Islet precursor cell (in vitro differentiated cells): ENCODE data around the gene TKTL1.
"Not testable (repeated sequence)": the region's sequence is repeated elsewhere in the genome, so short reads cannot be mapped to it uniquely, and the experiment has no call there.

ENCODE experiments used
- DNase-seq: peaks from one replicate; pipeline ENCODE4 v3.0.0-alpha.2; 2018

Gene TKTL1

DNA sequence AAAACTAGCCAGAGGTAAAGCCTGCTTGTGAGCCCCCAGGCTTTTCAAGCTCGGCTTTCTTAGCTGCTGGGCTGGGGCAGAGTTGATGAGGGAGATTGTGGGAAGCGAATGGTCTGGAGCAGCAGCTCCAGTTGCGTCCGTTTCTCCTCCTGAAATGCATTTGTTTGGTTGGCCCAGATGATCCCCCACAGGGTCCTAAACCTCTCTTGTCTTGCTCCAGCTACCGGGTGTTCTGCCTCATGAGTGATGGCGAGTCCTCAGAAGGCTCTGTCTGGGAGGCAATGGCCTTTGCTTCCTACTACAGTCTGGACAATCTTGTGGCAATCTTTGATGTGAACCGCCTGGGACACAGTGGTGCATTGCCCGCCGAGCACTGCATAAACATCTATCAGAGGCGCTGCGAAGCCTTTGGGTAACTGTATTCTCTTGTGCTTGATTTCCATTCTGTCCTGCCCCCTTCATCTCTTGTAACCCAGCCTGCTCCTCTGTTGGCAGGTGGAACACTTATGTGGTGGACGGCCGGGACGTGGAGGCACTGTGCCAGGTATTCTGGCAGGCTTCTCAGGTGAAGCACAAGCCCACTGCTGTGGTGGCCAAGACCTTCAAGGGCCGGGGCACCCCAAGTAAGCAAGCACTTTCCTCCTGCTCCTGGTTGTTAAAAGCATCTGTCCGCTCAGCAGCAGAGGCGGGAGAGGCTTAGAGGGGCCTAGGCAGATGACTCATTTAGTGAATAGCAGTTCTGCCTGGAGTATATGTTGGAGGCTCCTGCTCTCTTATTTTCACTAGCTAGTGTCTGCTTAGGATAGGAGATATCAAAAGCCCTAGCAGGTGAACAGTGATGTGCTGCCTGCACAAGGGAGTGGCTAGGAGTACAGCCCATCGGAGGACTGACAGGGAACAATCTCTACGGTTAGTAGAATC is 15.3 kb downstream of the TKTL1 start:
- DNase-seq = no peak

DNA sequence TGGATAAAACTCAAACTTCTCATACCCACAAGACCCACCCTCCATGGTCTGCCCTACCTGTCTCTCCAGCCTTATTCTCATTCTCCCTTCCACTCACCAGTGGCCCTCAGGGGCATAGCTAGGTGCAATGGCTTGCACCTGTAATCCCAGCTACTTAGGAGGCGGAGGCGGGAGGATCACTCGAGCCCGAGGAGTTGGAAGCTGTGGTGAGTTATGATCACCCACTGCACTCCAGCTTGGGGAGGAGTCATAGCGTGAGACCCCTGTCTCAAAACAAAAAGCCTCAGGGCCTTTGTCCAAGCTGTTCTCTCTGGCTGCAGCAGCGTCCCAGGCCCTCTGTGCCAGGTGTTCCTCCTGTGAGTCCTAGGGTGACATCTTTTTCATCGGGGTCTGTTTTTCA is 16.5 kb downstream of the TKTL1 start:
- DNase-seq = no peak

DNA sequence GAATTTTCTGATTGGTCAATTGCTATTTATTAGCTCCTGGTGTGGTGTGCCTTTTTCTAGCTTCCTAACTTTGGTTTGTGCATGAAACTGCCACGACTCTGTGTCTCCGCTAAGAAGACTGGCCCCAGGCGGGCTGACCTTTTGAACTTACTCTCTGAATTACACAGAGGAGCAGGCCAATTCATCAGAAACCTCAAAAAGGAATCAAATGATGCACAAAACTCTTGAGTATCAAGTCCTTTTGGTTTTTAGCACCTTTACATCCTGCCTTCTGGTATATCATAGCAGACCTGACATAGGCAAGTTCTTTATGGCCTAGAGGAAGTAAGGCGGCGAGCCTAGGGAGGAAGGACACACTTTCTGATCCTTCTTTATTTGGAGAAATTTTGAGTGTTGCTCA is 17.6 kb downstream of the TKTL1 start:
- DNase-seq = no peak

GRCh38 chrX:154315416-154315815 is 19.8 kb downstream of the TKTL1 start:
- no peak for DNase-seq

DNA sequence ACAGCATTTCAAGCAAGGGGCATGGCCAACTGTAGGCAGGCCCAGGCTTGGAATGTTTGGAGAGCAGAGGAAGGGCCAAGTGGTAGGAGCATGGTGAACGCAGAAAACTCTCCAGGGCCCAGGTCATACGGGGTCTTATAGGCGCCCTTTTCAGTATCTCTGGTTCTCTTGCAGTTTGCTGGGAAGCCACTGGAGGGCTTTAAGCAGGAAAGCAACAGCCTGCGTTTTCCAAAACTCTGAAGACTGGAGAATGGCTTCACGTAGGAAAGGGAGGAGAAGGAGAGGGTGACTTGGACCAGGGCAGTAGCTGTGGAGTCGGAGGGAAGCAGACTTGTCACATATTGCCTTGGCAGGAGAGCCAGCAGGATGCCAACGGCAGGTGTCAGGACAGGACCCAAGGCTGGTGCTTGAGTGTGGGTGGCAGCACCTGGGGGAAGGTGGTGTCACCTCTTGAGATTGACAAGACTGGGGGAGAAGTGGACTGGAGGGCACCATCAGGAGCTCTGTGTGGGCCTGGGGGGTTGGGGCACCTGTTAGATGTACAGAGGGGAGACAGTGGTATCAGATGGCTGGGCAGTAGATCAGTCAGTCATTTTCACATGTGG is 21.9 kb downstream of the TKTL1 start:
- no peak for DNase-seq

DNA sequence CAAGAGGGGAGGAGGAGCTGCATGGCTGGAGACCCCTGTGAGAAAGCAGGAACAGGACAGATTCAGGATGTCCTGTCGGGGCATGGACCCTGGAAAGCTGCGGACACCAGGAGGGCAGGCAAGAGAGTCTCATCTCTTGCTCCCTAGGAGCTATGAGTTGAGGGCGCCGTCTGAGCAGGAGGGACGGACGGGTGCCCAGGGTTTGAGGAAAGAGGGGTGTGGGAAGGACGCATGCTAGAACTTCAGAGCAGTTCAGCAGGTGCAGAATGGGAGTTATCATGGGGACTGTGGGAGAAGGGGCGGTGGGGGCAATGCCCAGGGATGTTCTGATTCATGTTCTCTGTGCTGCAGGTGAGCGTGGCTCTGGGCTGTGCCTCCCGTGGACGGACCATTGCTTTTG is 24.8 kb downstream of the TKTL1 start:
- DNase-seq = no peak

GRCh38 chrX:154321152-154321551 is 25.6 kb downstream of the TKTL1 start:
- DNase-seq = no peak

DNA sequence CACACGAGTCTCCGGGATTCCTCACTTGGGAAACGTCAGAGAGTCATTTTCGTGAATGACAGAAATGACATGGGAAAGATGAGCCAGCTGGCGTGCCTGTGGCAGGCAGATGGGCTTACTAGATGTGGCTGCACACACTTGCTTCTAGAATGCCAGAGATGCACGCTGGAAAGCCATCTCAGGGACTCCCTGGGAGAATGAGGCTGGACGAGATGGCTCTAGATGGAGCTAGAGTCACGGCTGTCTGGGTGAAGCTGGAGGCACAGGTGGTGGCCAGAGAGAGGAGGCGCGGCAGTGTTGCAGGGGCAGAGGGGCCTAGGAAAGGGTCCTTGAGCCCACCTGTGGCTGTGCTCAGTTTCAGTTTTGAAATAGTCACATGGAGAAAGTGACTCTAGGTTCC is 26.0 kb downstream of the TKTL1 start:
- DNase-seq = no peak

DNA sequence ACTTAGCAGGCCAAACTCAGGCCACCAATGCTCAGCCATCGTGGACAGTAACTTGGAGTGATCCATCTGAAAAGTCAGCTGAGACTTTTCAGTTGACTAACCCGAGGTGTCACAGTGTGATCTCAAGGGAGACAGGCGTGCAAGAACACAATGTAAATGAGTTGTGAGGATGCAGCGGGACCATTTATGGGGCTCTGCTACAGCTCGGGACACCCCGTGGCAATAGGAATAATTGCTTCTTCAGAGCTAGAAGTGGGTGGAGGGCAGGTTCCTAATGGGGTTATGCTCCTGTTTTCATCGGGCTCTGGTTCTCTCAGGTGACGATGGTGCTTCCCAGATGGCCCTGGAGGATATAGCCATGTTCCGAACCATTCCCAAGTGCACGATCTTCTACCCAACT is 27.3 kb downstream of the TKTL1 start:
- no peak for DNase-seq

DNA sequence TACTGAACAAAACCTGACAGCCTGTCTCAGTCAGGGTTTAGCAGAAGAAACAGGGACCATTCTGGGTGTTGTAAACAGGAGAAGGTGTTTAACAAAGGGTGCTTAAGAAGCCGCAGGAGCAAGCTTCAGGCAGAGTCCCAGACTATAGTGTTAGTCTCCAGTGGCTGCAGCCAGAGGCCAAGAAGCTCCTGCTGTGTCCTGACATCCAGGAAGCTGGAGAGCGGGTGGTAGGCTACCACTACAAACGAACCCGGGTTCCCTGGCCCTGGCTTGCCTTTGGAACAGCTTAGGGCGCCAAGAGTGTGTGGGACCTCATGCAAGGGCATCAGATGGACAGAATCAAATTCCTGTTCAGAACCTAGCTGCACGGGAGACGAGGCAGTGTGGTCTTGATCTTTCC is 27.9 kb downstream of the TKTL1 start:
- no peak for DNase-seq

DNA sequence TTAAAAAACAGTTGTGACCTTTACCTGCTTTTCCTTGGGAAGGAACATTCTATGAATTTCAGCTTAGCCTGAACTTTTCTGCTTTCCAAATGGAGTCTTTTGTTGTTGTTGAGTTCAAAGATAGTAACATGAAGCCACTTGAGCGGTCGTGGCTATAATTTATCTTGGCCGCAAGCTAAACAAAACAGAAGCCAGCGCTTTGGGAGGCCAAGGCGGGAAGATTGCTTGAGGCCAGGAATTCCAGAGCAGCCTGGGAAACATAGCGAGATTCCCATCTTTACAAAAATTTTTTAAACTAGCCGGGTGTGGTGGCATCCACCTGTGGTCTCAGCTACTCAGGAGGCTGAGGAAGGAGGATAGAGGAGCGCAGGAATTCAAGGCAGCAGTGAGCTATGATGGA is 29.9 kb downstream of the TKTL1 start:
- no peak for DNase-seq

DNA sequence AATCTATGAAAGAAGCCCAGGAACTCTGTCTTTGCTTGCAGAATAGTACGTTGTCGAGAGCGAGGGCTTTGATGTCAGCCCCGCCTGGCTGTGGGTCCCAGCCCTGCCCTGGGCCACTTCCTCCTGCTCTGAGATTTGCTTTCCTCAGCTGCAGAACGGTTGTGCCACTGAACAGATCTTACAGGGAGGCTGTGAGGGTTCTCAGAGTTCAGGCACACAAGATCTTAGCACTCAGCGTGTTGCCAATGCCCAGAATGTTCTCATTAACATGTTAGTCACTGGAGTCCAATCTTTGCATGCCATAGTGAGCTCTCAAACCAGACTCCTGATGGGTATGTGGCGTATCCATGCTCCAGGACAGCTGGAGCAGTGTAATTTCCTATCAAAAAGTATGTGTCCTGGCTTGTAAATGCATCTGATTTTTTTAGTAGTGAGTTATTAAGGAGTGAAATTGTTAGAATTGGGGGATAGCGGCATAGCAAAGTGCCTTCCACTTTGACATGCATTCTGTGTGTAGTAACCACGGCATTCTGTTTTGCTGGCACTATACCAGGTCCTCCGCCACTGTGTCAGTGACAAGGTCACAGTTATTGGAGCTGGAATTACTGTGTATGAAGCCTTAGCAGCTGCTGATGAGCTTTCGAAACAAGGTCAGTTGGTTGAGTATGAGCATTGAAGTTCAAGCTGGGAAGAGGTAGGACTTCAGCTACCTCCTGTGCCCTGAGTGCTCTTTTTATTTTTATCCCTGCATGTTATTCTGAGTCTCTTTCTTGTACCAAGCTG is 31.6 kb downstream of the TKTL1 start:
- no peak for DNase-seq

DNA sequence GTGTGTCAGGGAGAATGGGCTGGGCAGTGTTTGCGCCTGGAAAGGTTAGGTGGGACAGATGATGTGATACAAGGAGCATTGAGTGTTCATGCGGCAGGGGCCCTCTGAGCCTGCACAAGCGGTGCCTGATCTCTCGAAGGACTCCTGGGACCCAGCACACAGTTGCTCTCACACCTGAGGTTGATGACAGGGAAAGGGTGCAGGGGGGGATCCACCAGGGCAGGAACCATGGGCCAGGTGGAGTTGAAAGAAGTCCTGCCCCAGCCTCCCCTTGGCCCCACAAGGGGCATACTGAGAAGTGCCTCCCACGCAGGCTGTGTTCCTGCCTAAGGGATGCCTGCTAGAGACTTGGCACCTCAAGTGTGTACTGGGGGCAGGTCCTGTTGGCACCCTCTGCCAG is 33.1 kb downstream of the TKTL1 start:
- no peak for DNase-seq

DNA sequence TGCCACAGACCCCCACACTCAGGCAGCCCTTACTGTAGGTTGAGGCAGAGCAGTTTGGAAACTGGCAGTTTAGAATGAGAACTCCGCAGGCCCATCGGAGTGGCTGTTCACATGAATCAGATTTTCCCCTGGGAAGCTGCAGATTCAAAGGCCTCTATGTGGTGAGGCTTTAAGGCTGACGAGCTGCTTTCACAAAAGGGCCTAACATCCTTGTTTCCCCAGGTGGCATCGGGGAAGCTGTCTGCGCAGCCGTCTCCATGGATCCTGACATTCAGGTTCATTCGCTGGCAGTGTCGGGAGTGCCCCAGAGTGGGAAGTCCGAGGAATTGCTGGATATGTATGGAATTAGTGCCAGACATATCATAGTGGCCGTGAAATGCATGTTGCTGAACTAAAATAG is 33.7 kb downstream of the TKTL1 start:
- DNase-seq = no peak

GRCh38 chrX:154332561-154332960 is 37.0 kb downstream of the TKTL1 start:
- no peak for DNase-seq

GRCh38 chrX:154333116-154333515 is 37.5 kb downstream of the TKTL1 start:
- DNase-seq = no peak

DNA sequence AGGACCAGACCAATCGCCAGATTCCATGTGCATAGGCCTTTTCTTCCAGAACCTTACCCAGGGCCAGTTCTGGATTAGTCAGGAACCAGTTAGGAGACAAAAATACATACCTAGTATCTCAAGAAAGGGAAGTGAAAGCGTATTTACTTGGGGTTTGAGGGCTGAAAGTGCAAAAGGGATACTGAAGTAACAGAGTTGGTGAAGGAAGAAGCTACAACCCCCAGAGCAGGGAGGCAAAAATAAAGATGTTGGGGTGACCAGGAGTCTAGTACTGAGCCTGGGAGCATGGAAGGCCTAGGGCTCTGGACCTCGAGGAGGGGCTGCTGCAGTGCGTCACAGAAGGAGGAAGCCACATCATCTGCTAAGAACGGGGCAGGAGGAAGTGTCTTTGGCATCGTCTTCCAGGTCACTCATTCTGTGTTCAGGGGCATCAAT is 38.3 kb downstream of the TKTL1 start:
- DNase-seq = no peak

DNA sequence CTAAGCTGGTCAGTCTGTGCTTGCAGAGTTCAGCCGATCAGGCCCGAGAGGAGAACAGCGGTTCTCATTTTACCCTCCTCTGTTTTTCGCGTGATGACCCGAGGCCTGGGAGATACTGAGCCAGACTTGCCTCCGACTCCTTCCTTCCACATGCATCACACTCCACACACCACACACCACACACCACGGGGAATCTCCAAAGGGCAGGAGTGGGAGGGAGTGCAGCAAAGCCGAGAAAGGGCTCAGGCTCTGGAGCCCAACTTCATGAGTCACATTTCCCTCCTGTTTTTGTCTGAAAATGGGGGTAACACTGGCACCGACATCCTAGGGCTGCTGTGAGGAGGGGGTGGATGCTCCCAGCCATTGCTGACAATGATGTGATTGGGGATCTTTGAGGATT is 38.9 kb downstream of the TKTL1 start:
- no peak for DNase-seq

DNA sequence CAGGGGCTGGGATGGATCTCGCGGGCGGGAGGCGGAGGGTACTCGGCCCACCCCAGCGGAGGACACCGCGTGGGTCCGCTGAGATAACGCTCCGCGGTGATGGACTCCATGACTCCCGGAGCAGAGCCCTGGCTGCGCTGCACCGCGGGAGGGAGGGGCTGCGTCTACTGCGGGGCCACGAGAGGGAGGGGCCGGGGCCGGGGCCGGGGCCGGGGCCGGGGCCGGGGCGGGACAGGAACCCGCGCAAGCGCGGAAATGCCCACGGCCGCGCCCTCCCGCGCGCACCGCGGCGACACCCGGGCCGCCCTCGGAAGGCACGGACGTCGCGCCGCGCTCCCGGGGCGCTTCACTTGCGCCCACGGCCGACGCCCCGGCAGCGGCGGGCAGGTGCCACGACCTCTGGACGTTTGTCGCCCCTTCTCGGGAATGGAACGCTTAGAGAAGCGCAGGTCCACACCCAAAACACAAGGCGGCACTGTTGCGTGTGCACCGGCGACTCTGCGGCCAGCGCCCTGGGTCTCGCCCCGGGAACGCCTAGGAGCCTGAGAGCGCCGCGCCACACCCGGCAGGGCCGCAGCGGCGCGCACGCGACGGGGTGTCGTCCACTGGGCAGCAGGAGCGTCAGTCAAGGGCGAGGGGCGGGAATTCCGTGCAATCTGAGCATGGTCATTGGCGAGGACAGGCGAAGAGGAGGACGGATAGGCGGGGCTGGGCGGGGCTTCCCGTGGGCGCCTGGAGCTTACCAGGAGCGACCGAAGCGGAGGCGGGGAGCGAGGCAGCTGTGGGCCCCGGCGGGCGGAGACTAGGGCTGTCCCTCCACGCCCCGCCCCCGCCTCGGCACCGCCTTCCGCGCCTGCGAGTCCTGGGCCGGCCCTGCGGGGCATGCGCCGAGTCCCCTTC is 46.1 kb downstream of the TKTL1 start:
- DNase-seq = not testable (repeated sequence)

GRCh38 chrX:154343063-154343462 is 47.5 kb downstream of the TKTL1 start:
- not testable (repeated sequence) for DNase-seq

GRCh38 chrX:154343620-154344019 is 48.0 kb downstream of the TKTL1 start:
- not testable (repeated sequence) for DNase-seq

- DNase-seq = no peak
These were observed 52.5 kb downstream of the TKTL1 start for GRCh38 chrX:154348114-154348531.
